PFSK-1 (cell line): ENCODE measurements around the gene NPR3.

Experiments used
- POLR2AphosphoS5 ChIP-seq: IDR thresholded peaks from 2 replicates; pipeline ENCODE4 v1.6.1; 2012; ENCODE audit warnings: low read depth, mild to moderate bottlenecking, control low read depth, low read length, moderate library complexity
- TF ChIP-seq, protein P1 (sequence below), 2 experiments: IDR thresholded peaks; 2 replicates each; pipeline versions ENCODE4 v1.6.1 to v1.8.0; 2011 to 2012; ENCODE audit warnings: low read depth in 2 of 2, low read length in 2 of 2, control low read depth in 1 of 2, inconsistent platforms in 1 of 2, mild to moderate bottlenecking in 1 of 2, moderate library complexity in 1 of 2; ENCODE audit not compliant: insufficient read depth in 1 of 2

GRCh38 chr5:32765266-32765665 lies 54.1 kb downstream of the NPR3 start:
- no peak for TF ChIP-seq POLR2AphosphoS5
- TF ChIP-seq, protein P1, sequence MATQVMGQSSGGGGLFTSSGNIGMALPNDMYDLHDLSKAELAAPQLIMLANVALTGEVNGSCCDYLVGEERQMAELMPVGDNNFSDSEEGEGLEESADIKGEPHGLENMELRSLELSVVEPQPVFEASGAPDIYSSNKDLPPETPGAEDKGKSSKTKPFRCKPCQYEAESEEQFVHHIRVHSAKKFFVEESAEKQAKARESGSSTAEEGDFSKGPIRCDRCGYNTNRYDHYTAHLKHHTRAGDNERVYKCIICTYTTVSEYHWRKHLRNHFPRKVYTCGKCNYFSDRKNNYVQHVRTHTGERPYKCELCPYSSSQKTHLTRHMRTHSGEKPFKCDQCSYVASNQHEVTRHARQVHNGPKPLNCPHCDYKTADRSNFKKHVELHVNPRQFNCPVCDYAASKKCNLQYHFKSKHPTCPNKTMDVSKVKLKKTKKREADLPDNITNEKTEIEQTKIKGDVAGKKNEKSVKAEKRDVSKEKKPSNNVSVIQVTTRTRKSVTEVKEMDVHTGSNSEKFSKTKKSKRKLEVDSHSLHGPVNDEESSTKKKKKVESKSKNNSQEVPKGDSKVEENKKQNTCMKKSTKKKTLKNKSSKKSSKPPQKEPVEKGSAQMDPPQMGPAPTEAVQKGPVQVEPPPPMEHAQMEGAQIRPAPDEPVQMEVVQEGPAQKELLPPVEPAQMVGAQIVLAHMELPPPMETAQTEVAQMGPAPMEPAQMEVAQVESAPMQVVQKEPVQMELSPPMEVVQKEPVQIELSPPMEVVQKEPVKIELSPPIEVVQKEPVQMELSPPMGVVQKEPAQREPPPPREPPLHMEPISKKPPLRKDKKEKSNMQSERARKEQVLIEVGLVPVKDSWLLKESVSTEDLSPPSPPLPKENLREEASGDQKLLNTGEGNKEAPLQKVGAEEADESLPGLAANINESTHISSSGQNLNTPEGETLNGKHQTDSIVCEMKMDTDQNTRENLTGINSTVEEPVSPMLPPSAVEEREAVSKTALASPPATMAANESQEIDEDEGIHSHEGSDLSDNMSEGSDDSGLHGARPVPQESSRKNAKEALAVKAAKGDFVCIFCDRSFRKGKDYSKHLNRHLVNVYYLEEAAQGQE (IDR thresholded peaks at IDR 0.05; ENCODE audit: insufficient read depth in 1 of 2, low read depth in 2 of 2, low read length in 2 of 2), result no peak
